HG03064 (cell line): ENCODE data around the gene PKHD1.
A peak's percentile ranks its signal among the peaks of the same experiment; 100 is the strongest.

ENCODE experiments used
- ATAC-seq: cut with Tn5 transposase; IDR thresholded peaks from one replicate; pipeline ENCODE4 v1.9.1; 2021; ENCODE audit warnings: low read depth; ENCODE audit not compliant: unreplicated experiment

PKHD1 gene

DNA sequence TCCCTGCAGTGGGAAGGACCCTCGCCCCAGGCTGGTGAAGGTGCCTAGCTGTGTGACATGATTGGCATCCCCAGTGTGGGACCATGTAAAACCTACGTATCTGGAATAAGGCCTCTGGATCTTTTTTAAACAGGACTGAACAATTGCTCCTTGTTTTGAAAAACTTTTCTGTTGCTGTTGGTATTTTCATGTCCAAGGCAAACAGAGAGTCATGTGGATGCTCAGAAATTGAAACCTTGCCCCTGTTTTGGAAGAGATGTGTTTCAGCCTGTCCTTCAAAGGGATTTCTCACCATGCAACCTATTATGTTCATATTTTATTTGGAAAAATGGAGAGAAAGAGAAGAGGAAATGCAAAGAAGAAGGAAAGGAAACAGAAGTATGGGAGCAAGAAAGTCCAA lies 362.3 kb downstream of the PKHD1 start:
- no peak for ATAC-seq

DNA sequence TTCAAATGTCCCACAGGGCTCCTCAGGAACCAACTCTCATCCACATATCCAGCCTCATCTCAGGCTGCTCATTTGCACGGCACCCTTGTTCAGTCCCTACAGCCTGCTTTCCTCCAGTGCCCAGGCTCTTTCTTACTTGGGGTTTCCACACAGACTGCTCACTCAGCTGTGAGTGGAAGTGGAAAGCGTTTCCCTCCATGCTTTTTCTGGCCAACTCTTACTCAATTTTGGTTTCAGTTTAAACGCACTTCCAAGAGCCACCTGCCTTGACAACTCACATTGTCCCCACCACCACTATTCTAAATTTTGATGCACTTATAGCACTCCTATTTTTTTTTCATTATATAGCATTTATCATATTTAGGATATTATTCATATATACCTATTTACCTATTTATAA lies 367.1 kb downstream of the PKHD1 start:
- ATAC-seq = no peak

DNA sequence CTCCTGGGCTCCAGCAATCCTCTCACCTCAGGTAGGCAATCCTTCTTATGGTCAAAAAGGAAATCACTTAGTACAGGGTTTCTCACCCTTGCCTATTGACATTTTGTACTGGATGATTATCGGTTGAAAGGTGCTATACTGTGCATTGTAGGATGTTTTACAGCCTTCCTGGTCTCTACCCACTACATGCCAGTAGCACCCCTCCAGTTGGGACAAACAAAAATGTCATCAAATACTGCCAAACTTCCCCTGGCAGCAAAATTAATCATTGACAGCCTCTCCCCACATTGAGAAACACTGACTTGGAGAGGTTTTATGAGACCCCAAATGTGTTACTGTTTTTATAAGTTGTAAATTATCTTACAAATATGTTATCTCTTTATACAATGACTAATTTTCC lies 368.1 kb downstream of the PKHD1 start:
- no peak for ATAC-seq

DNA sequence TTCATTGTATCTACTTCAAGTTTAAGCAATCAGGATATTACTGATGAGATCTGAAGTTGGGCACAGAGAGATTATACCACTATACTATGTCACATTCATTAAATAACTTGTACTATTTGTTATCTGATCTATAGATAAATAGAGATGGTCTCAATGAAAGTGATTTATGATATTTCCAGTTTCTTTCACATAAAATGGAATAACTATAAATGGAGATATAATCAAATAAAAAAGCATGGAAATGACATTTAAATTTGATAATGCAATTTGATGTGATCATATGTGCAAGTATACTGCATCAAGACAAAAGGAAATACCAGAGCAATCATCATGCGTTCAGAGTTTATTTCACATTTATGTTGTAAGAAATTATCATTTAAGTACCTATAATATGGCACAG lies 368.9 kb downstream of the PKHD1 start:
- no peak for ATAC-seq

DNA sequence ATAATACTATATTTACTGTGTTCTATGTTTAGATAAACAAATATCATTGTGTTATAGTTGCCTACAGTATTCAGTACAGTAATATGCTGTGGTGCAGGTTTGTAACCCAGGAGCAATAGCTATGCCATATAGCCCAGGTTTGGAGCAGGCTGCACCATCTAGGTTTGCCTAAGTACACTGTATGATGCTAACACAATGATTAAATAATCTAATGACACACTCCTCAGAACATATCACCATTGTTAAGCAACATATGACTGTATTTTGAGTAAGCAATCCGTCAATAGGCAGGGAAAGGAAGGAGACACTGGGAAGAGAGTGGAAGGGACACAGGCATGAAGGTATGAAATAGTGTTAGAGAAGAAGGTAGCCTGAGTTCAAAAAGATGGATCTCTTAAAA lies 369.9 kb downstream of the PKHD1 start:
- ATAC-seq = no peak

DNA sequence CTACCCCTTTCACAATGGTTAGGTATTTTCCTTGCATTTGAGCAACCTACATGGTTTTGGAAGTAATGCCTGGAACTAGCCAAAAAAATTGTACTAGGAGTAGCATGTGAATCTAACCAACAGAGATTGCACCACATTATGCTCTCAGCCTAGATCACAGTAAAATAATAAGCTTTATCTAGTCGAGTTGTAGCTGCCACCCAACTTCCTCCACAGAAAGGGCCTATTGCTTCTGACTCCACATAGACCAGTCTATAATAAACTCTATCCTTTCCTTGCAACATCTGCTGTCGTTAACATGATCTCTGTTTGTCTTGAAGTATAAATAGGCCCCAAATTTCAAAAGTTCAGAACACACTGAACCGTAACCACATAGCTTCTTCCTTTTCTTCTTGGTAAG lies 375.5 kb downstream of the PKHD1 start:
- no peak for ATAC-seq

DNA sequence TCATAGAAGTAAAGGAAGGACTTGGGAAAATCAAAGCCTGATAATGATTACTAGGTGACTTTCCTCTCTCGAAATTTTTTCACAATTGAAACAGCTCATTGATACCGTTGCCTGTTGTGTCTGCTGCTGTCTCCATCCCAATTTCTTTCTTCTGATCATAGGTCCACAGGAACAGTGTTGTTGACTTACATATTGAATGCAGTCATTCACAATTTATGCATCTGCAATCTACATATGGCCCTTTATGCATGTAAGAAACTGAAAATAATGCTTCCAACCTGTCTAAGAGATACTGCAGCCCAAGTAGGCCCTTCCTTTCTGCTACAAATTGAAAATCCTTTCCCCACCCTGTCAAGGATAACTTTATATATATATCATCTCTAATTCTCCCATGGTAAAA lies 381.3 kb downstream of the PKHD1 start:
- ATAC-seq = no peak

DNA sequence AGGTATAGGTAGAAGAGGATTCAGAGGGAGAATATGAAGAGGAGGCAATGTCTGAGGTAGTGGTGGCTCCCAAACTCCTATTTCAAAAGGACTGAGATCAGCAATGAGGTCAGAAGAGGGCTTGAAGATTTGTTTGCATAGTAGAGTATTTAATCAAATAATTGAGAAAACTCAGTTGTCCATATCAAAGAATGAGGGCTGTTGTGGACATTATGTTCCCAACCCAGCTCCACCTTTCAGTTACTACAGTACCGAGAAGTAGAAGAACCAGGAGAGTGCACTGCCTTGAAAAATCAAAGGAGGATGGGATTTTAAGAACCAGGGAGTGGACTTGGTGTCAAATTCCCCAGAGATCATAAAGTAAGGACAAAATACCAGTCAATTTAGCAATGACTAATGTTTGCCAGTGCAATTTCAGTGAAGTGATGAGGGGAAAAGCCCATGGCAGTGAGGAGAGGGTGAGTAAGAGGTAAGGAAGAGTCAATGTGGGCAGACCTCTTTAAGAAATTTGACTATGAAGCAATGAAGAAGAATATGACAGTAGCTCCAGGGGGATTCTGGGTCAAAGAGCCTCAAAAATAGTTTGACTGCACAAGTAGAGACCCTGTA lies 382.4 kb downstream of the PKHD1 start:
- ATAC-seq = no peak

DNA sequence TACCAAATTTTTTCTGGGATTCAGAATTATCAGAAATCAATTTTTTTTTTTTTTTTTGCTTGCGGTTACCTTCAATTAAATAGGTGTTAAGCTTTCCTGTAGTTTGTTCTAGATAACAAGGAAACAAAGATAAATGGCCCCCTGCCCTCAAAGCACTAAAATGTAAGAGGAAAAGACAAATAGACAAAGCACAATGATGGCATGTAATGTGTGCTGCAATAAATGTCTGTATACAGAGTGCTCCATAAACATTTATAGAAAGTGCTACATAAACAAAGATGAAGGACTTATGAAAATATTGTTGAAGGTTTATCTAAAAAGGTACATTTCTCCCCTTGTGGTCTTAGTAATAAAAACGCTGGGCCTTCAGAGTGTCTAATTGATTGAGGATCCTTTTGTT lies 384.6 kb downstream of the PKHD1 start:
- no peak for ATAC-seq

DNA sequence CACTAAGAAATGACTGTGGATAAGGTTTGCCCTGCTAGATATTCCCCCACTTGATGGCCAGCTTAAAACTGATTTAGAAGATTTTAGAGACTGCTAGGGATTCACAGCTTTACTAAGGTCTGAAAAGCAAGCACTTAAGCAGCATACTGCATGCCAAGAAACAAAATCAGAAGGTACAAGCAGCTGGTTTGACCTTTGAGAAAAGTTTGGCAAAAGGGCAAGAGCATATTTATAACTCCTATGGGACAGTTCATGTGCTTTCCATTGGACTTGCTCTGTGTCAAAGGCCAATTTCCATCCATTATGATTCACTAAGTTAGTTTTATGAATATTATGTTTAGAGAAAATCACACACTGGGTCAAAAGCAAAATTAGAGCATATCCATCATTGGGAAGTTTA lies 402.8 kb downstream of the PKHD1 start:
- no peak for ATAC-seq

DNA sequence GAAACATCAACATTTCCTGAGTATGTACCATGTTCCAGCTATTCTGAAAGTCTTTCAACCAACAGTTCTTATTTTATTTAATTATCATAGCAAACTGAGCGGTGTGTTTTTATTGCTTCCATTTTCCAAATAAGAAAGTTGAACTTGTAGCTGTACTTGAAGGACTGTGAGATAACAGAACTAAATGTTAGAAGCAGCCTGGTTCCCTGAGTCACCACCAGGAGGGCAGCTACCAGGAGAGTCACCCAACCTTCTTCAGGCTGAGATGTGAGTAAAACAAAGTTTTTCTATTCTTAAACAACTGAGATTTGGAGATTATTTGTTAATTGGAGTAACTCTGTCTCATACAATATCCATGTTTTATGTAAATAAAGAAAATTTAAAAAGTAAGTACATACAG lies 403.4 kb downstream of the PKHD1 start:
- no peak for ATAC-seq

DNA sequence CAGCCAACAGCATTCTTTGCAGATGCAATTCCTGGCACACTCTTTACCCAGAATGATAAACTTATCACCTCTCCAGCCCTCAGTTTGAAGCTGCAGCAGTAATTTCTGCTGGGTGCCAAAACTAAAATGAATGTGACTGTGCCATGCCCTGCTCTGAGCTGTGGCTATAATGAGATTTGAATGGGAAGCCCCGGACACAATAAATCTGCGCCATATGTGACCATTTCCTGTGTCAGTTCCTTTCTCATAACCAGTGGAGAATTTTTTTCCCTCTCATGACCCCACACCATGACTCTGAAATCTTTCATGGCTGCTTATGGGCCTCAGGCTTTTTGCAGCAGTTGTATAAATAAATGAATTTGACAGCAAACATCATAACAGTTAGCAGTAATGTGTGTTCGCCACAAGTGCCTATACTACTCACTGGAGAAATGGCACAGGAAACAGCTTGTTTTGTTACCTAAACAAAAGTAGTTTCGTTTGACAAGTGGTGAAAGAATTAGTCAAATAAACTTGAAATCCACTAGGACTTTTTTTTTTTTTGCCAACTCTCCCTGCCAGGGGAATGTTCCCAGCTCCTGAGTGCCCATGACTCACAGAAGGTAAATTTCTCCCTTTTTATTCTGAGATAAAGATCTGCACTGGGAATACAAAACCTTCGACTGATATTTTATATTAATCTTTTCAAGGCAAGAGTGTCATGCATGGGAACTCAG lies 408.4 kb downstream of the PKHD1 start:
- ATAC-seq = peak; percentile 86

DNA sequence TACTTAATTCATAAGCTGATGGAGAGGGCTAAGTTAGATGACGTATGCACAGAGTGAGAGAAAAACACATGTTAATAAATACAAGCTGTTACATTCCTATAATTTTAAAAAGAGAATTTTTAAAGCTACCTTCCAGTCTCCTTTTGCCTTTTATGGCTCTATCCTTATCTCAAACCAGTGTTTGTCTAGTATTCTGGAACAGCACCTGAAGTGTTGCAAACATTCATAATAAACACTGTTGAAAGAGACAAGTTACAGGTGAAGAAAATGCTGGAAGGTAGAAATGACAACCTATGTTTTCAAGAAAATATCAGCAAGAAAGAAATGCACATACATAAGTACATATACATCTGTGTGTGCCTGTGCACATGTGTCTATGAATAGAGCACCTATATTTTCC lies 409.1 kb downstream of the PKHD1 start:
- no peak for ATAC-seq

DNA sequence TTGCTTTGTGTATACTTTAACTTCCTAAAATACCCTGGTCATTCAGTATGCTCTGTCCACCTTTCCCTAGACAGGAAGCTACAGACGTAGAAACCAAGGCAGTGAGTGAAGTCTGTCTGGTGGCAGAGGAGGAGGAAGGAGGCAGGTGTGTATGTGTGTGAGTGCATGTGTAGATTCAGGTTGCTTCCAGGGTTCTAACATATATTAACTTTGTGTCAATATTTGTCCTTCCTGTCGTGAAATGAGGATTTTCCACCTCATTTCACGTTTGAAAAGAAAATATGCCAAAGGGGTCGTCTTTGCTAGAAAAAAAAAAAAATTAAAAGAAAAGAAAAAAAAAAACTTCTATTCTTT lies 411.5 kb downstream of the PKHD1 start:
- ATAC-seq = no peak

DNA sequence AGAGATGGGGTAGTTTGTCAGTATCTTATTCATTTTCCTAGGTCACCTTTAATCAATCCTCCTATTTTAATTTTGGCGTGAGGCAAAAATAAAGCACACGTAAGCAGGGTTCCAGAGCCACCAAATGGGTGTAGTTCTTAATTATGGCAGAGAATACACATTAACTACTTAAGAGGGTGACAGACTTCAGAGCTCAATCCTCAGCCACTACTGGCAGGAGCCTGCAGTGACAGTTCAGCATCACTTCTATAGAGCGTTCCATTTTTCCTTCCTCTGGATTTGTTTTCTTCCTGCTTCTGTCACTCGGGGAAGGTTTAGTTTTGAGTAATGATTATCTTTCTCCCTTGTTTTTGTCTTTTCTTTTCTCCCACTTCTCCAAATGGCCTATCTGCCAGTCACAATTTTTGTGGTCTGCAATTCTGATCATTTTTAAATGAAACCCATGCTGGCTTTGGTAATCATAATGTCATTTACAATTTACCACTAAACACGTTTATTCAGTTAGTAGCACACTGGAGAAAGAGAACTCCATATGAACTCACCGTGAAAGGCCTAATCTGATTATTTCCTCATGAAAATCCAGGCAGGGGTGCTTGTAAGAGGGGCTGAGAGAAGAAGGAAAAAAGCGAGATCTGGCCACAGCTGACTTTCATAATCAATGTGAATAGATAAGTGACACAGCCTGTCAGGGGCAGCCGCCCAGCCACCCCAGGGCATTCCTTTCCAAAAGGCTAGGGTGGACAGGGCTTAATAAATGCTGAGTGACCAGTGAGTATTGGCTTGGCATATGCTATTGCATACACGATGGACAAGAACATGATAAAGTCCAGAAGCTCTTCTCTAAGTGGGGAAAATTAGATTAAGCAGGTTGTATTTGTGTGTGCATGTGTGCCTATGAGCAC lies 412.1 kb downstream of the PKHD1 start:
- ATAC-seq = no peak

DNA sequence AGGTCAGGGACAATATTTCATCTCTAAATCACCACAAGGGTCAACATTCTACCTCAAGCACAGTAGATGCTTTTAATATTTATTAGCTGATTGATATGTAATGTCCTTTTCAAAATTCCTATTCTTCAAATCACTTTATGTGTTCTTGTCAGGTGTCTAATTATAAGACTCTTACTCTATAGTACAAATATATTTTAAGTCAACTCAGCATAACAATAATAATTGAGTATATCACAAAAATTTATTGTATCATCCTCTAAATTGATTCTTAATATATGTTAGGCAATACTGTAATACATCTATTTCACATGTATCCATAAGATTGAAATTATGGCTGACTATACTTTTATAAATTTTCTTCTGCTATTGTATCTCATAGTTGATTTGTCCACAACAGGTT lies 423.9 kb downstream of the PKHD1 start:
- no peak for ATAC-seq

DNA sequence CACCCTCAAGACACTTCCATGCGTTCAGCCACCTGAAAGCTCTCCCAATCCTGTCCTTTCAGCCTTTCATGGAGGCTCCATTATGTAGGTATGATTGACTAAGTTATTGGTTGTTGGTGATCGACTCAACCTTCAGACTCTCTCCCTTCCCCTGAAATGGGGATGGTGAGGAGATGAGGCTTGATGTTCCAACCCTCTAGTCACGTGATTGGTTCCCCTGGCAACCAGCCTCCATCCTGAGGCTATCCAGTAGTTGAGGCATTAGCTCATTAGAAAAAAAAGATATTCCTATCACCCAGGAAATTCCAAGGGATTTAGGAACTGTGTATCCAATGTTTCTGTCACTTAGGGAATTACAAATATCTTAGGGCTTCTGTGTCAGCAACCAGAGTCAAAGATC lies 426.6 kb downstream of the PKHD1 start:
- no peak for ATAC-seq

DNA sequence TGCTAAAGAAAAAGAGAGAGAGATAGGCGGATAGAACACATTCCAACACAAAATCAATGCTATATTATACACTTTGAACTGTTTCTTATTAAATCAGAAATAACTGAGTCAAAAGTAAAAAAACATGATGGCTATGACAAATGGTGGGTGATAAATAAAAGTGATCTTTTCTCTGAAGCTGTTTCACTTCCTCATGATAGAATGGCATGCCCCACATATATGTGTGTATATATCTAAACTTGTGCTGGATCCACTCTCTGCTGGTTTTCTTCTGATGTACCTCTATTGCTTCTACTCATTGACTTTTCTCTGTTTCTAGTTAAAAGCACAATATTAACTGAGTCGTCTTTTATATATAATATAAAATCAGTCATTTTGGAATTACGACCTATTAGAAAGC lies 429.9 kb downstream of the PKHD1 start:
- ATAC-seq = no peak

DNA sequence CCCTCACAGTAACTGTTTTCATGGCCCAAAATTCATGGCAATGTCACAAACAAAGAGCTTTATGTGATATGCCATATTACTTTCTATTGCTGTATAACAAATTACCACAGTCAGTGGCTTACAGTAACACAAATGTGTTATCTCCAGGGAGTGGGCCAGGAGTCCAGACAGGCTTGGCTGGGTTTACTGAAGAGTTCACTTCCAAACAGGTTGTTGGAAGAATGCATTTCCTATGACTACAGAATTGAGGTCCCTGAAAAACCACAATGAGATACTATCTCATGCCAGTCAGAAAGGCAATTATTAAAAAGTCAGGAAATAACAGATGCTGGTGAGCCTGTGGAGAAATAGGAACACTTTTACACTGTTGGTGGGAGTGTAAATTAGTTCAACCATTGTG lies 431.9 kb downstream of the PKHD1 start:
- no peak for ATAC-seq

DNA sequence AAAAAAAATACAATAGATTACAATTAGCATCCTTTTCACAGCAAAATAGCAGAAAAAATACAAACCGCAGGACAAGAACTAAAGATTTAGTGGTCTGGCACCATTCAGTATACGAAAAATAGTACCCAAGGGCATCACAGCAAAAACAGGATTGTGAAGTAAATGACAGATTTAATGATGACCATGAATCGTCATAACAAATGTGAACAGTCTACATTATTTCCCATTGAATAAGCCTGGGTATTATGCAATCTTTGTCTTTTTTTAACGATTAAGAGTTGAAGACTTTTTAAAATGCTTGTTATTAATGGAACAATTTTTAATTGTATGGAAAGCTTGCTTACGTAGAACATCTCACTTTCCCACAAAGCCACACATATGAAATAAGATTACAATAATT lies 432.8 kb downstream of the PKHD1 start:
- ATAC-seq = no peak

DNA sequence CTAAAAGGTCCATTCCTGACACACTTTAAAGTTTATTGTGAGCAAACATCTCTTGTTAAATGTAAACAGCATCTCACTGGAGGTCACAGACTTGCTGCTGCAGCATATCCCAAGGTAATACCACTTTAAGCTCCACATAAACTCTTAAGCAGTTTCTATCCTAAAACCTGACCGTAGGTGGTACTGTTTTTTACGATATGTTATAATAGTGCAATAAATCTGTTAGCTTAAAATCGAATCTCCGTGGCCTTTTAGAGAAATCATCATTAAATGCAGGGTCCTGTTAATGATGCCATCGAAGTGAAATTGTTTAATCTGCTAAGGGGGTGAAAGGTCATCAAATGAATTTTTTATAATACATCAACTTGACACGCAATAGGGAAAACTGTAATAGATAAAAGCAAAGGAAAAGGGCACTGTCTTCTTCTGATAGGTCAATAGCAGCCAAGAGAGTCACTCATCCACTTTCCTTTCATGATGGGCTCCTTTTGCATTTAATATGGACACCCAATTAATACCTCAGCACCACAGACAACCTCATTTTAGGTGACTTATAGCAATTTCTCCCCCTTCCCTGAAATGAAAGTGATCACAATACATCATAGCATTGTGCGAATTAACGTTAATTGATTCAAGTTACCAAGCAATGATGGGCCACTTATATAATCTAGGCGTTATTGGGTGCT lies 436.1 kb downstream of the PKHD1 start:
- ATAC-seq = no peak
